Measurements from ENCODE around the gene SYNC.
"Not testable (repeated sequence)": the region's sequence is repeated elsewhere in the genome, so short reads cannot be mapped to it uniquely, and the experiment has no call there.

SYNC gene

GRCh38 chr1:32693455-32694174 lies 9.0 kb downstream of the SYNC start:
- DNase-seq (ENCODE audit: low read depth), result no peak

- DNase-seq (ENCODE audit: low read depth), result no peak
Observed at GRCh38 chr1:32686387-32686786, 16.2 kb downstream of the SYNC start.

DNA sequence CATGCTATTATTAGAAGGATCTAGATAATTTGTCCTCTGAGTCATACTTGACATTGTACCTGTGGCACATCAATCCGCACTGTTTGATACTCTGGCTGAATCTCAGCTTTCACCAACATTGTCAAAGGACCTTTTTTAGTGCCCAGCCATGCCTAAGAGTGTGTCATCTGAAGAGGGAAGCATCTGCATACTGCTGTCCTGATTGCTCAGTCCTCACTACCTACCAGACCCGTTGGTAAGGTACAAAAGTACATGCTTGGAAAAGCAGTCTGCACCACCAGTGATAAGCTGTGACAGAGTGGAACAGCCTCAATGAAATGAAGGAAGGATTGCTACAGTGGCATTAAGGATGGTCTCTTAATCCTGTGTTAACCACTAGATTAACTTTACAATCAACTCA lies 17.1 kb downstream of the SYNC start:
- no peak for DNase-seq (ENCODE audit: low read depth)

GRCh38 chr1:32684167-32684811 lies 18.3 kb downstream of the SYNC start:
- no peak for DNase-seq (ENCODE audit: low read depth)

DNA sequence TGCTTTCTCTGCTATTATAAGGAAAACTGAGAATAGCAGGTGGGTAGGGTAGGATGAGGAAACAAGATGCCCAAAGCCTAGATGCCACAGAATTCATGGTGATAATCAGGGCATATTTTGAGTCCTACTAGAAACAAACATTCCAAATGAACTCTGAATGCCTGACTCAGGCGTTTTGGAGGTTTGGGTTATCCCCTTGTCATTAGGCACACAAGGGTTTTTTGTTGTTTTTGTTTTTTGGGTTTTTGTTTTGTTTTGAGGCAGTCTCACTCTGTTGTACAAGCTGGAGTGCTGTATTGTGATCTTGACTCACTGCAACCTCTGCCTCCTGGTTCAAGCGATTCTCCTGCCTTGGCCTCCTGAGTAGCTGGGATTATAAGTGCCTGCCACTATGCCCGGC lies 19.2 kb downstream of the SYNC start:
- DNase-seq (ENCODE audit: low read depth), result no peak

DNA sequence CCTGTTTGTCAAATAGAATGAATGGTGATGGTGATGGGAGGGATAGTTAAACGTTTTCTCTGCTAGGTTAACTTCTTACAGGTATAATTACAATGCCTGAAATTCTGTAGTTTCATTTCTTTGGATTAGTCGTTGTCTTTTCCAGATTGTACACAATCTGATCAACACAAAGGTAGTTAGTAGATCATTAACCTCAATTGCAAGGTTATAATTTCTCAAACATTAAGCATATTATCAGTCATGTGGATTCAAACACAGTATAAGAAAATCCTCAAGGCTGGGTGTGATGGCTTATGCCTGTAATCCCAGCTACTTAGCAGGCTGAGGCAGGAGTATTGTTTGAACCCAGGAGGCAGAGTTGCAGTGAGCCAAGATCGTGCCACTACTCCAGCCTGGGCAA lies 20.6 kb downstream of the SYNC start:
- DNase-seq (ENCODE audit: low read depth), result no peak

DNA sequence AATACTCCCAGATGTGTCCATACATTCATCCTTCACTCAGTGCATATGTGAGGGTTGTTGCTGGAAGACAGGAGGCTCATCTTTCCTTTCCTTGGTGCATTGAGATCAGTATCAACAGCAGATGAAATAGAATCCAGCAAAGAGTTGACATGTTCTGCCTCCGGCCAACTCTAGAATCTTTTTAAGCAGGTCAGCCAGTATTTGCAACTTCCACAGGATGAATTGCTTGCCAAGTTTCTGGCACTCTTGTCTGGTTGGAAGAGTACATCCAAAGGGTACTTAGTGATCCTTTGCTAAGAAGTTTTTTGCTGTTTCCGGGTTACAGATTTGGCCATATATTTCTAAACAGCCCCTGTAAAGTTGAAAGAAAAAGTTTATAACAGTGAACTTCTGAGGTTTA lies 21.1 kb downstream of the SYNC start:
- no peak for DNase-seq (ENCODE audit: low read depth)

DNA sequence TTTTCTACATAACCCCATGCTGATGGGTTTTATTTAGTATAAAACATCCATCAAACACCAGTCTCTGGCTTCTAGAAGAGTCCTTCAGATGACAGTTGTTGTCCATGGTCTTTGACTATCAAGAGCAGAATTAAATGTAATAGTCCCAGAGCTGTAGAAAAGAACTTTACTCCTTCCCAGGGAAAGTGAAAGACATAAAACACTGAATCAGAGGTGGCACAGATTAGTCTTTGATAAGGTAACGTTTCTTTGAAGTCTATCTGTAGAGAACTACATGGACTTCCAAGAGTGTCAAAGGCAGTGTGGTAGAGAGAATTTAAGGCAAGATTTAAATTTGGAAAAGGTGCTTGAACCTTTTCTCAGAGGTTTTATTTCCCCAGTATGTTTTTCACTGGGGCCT lies 21.9 kb downstream of the SYNC start:
- DNase-seq (ENCODE audit: low read depth), result no peak

- DNase-seq (ENCODE audit: low read depth), result not testable (repeated sequence)
Observed at GRCh38 chr1:32679993-32680392, 22.6 kb downstream of the SYNC start.

DNA sequence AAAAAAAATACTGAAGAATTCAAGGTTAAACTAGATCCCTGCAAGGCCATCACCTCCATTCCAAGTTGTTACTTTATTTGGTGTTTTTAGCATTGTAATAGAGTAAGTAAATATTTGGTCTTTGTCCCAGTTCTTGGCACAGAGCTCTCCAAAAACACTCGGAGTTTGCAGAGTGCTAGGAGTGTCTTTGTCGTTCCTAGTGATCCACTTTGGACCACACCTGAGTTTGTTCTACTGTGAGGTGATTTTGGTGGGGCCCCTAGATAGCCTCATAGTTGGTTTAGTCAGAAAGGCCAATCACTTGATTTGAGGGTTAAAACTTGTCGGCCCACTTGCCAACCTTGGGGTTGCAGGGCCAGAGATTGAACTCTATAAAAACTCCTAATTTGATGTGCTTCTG lies 25.6 kb downstream of the SYNC start:
- no peak for DNase-seq (ENCODE audit: low read depth)

GRCh38 chr1:32668716-32669115 lies 33.9 kb downstream of the SYNC start:
- DNase-seq (ENCODE audit: low read depth), result not testable (repeated sequence)

GRCh38 chr1:32666901-32667566 lies 35.5 kb downstream of the SYNC start:
- no peak for DNase-seq (ENCODE audit: low read depth)

- DNase-seq (ENCODE audit: low read depth), result no peak
Observed at GRCh38 chr1:32665915-32666314, 36.7 kb downstream of the SYNC start.

DNA sequence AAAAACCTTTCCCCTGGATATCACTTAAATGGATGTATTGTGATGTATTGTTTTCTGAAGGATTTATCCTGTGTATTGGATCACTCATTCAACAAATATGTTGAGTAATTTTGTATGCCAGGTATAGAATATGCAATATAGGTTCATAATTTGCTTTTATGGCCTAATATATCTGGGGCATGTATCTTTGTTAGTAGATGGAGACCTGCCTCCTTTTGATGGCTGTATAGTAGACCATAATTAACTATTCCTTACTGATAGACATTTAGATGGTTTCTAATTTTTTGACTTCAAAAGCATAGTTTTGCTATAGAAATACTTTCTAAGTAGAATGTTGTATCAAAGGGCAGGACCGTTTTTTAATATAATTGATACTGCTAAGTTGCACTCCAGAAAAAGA lies 43.0 kb downstream of the SYNC start:
- no peak for DNase-seq (ENCODE audit: low read depth)

- no peak for DNase-seq (ENCODE audit: low read depth)
Observed at GRCh38 chr1:32652244-32652962, 50.2 kb downstream of the SYNC start.

GRCh38 chr1:32651461-32652073 lies 51.0 kb downstream of the SYNC start:
- no peak for DNase-seq (ENCODE audit: low read depth)

DNA sequence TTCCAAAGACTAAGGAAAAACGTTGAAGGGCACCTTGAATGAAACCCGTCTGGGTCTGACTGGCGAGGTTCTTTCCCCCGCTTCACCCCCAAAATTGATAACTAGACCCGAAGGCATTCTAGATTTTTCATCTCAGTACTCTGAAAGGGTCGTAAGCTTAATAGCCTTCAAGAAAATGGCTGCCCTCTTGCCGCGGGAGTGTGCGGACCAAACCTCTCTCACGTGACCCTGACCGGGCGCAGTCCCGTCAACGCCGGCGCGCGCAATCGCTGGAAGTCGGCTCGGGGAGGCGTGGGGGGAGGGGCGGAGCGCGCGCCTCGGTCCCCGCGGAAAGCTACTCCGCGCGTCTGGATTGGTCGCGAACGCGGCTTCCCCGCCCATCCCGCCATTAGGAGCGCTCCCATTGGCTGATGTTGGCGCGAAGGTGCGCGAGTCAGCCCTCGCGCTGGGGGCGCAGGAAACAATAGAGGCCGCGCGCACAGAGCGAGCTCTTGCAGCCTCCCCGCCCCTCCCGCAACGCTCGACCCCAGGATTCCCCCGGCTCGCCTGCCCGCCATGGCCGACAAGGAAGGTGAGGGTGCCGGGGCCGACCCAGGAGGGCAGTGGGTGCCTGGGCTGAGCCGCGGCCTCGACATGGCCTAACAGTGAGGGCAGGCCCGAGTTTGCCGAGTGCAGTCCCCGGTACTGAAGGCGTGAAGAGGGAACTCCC lies 51.7 kb downstream of the SYNC start, which contains the start of gene RBBP4:
Gene RBBP4, plus strand, starts transcription at position 457 of the 709 bp plus-strand sequence. Its CDS starts 99 bp downstream, at position 556.
- DNase-seq (ENCODE audit: low read depth), result peak; percentile 99

DNA sequence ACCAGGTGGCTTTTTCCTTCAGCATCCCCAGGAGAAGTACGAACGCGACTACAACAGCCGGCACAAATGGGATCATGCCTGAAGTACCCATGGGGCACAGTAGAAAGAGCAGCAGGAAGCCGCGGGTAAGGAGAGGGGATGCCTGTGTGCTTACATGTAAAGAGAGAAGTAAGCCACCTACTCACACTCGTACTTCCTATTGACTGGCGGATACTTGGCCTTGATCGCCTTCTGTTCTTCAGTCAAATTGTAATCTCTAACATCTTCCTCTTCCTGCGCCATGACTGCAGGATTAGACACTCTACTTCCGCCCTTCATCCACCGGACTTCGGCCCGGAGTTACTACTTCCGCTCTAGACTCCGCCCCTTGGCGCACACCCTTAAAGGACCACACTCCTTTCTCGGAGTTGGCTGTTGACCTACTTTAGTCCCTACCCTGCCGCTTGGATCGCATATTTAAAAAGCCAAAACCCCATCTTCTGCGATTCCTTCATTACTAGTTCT lies 52.3 kb downstream of the SYNC start, which contains the start of gene ZBTB8OS:
Gene ZBTB8OS, minus strand, starts transcription at position 303 of the 504 bp plus-strand sequence. Its CDS starts 21 bp downstream, at position 282.
- peak; percentile 71 for DNase-seq (ENCODE audit: low read depth)

- DNase-seq (ENCODE audit: low read depth), result no peak
Observed at GRCh38 chr1:32647308-32648134, 55.0 kb downstream of the SYNC start.

DNA sequence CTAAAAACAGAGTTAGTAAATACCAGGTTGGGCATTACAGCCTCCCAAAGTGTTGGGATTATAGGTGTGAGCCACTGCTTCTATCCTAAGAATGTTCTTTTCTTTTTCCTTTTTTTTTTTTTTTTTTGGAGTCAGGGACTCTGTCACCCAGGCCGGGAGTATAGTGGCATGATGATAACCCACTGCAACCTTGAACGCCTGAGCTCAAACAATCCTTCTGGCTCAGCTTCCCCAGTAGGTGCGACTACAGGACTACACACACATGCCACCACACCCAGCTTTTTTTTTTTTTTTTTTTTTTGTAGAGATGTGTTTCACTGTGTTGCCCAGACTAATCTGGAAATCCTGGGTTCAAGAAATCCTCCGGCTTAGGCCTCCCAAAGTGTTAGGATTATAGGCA lies 58.1 kb downstream of the SYNC start:
- no peak for DNase-seq (ENCODE audit: low read depth)

Measured in stimulated activated CD8-positive, alpha-beta memory T cell treated with anti-CD3 and anti-CD28 coated beads, Interleukin-12 subunit alpha, Interleukin-12 subunit beta, amount 100 ng/mL, for 4 hours (primary cell).